SK-N-SH (cell line): Measurements from ENCODE around the gene ZNF519.

Experiments used
- CTCF ChIP-seq: fragments of 200-600 bp; sonication (generic); IDR thresholded peaks from 2 replicates; pipeline ENCODE4 v1.6.1; 2017; ENCODE audit warnings: antibody characterized with exemption, mild to moderate bottlenecking, moderate library complexity
- EZH2phosphoT487 ChIP-seq: fragments of 200-600 bp; sonication (generic); IDR thresholded peaks from 2 replicates; pipeline ENCODE4 v1.6.1; 2017; ENCODE audit warnings: low read depth, mixed run types, mild to moderate bottlenecking, antibody characterized with exemption, moderate library complexity, borderline replicate concordance
- FOXJ3 ChIP-seq: sonication (generic); formaldehyde crosslinking; IDR thresholded peaks from 2 replicates; pipeline ENCODE4 v1.5.1; 2020; ENCODE audit warnings: mild to moderate bottlenecking, missing genetic modification reagents
- NRF1 ChIP-seq: IDR thresholded peaks from 2 replicates; pipeline ENCODE4 v1.6.1; 2012; ENCODE audit warnings: low read depth, mild to moderate bottlenecking, low read length
- POLR2AphosphoS5 ChIP-seq: IDR thresholded peaks from 2 replicates; pipeline ENCODE4 v1.6.1; 2012; ENCODE audit warnings: low read depth, low read length
- SIN3A ChIP-seq: IDR thresholded peaks from 2 replicates; pipeline ENCODE4 v1.6.1; 2012; ENCODE audit warnings: low read depth, mild to moderate bottlenecking, low read length, moderate library complexity, borderline replicate concordance
- TAF1 ChIP-seq: IDR thresholded peaks from 2 replicates; pipeline ENCODE4 v1.6.1; 2012; ENCODE audit warnings: low read depth, mild to moderate bottlenecking, low read length, moderate library complexity, borderline replicate concordance
- TCF12 ChIP-seq: IDR thresholded peaks from 2 replicates; pipeline ENCODE4 v1.4.0; 2012
- TEAD4 ChIP-seq: IDR thresholded peaks from 2 replicates; pipeline ENCODE4 v1.4.0; 2012; ENCODE audit warnings: mild to moderate bottlenecking, borderline replicate concordance; ENCODE audit not compliant: insufficient read depth
- USF2 ChIP-seq: fragments of 150-350 bp; IDR thresholded peaks from 2 replicates; pipeline ENCODE4 v1.6.1; 2017; ENCODE audit warnings: antibody characterized with exemption, low read length, low read depth, borderline replicate concordance
- YY1 ChIP-seq: IDR thresholded peaks from 2 replicates; pipeline ENCODE4 v1.4.0; 2012; ENCODE audit warnings: low read depth, mild to moderate bottlenecking

- no peak for TF ChIP-seq CTCF
- TF ChIP-seq SIN3A: no peak
- TF ChIP-seq POLR2AphosphoS5: no peak
- TF ChIP-seq TAF1: no peak
- TF ChIP-seq FOXJ3 (CRISPR knock-in tag): no peak
- TF ChIP-seq NRF1: no peak
- TF ChIP-seq EZH2phosphoT487: no peak
- TF ChIP-seq TCF12: no peak
- TF ChIP-seq USF2: no peak
- TF ChIP-seq YY1: no peak
- no peak for TF ChIP-seq TEAD4
Measured at GRCh38 chr18:14085770-14086457, 46.3 kb downstream of the ZNF519 start.
